ENCODE results near the gene CAT.

Gene CAT

GRCh38 chr11:34426766-34427185 lies 12.0 kb upstream of the CAT start:
- Histone ChIP-seq H4K20me1 (ENCODE audit: control insufficient read depth, insufficient read depth, low read depth, low read length) (no peaks in the 10 kb centered on the region), H3K36me3 (ENCODE audit: control insufficient read depth, low read length) (no peaks in the 10 kb centered on the region), H3K27ac (ENCODE audit: low read depth, low read length) (no peak overlapping the region), H3F3A (ENCODE audit: control insufficient read depth, insufficient read depth) (no peaks in the 10 kb centered on the region), H3K4me3 (ENCODE audit: low read length) (no peak overlapping the region), H3K4me1 (ENCODE audit: control insufficient read depth, low read length) (no peaks in the 10 kb centered on the region), H3K9me3 (ENCODE audit: control insufficient read depth, insufficient read depth, low read length) (no peaks in the 10 kb centered on the region), H3K9me2 (replicated peaks; ENCODE audit: control insufficient read depth, low read length) (no peaks in the 10 kb centered on the region), H3K79me2 (ENCODE audit: control insufficient read depth, low read length) (no peaks in the 10 kb centered on the region), H3K4me2 (ENCODE audit: low read length) (no peak overlapping the region), H3K27me3 (ENCODE audit: control insufficient read depth, low read length) (no peaks in the 10 kb centered on the region)
- TF ChIP-seq EZH2phosphoT487 (IDR thresholded peaks at IDR 0.05; ENCODE audit: borderline replicate concordance, low read length) = no peak
- TF ChIP-seq, protein P1, sequence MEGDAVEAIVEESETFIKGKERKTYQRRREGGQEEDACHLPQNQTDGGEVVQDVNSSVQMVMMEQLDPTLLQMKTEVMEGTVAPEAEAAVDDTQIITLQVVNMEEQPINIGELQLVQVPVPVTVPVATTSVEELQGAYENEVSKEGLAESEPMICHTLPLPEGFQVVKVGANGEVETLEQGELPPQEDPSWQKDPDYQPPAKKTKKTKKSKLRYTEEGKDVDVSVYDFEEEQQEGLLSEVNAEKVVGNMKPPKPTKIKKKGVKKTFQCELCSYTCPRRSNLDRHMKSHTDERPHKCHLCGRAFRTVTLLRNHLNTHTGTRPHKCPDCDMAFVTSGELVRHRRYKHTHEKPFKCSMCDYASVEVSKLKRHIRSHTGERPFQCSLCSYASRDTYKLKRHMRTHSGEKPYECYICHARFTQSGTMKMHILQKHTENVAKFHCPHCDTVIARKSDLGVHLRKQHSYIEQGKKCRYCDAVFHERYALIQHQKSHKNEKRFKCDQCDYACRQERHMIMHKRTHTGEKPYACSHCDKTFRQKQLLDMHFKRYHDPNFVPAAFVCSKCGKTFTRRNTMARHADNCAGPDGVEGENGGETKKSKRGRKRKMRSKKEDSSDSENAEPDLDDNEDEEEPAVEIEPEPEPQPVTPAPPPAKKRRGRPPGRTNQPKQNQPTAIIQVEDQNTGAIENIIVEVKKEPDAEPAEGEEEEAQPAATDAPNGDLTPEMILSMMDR (IDR thresholded peaks at IDR 0.05; ENCODE audit: low read depth, low read length, poor library complexity, severe bottlenecking) = no peak

DNA sequence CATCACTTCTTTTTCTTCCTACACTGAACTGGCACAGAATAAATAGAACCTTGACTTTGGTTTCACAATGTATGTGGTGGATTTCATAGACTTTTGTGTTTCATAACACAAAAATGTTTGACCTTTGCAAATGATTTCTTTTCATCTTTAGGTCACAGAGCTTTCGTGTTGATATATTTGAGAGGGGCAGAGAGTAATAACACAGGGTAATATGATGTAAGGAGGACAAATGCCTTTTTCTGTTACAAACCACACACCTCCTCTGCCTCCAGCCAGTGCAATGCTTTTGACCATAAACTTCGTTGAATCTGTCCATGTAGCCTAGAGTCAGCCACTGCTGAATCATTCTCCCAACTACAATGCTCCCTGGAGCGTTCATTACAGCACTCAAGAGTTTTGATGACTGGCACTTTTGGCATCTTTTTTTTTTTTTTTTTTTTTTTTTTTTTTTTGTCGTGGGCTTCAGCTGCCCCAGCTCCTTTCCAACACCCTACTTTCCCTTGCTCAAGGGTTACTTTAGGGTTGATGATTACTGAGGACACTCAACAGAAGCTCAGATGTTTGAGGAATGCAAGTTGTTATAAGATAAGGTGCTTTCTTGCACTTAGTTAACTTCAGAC lies 11.4 kb upstream of the CAT start:
- Histone ChIP-seq H3K9me3 (ENCODE audit: control insufficient read depth, insufficient read depth, low read length) (no peaks in the 10 kb centered on the region), H3K9me2 (replicated peaks; ENCODE audit: control insufficient read depth, low read length) (no peaks in the 10 kb centered on the region), H3K27me3 (ENCODE audit: control insufficient read depth, low read length) (no peaks in the 10 kb centered on the region), H4K20me1 (ENCODE audit: control insufficient read depth, insufficient read depth, low read depth, low read length) (no peaks in the 10 kb centered on the region), H3K79me2 (ENCODE audit: control insufficient read depth, low read length) (no peaks in the 10 kb centered on the region), H3K27ac (ENCODE audit: low read depth, low read length) (no peak overlapping the region), H3F3A (ENCODE audit: control insufficient read depth, insufficient read depth) (no peaks in the 10 kb centered on the region), H3K4me1 (ENCODE audit: control insufficient read depth, low read length) (no peaks in the 10 kb centered on the region), H3K36me3 (ENCODE audit: control insufficient read depth, low read length) (no peaks in the 10 kb centered on the region), H3K4me3 (ENCODE audit: low read length) (no peak overlapping the region), H3K4me2 (ENCODE audit: low read length) (no peak overlapping the region)
- TF ChIP-seq EZH2phosphoT487 (IDR thresholded peaks at IDR 0.05; ENCODE audit: borderline replicate concordance, low read length) = no peak
- TF ChIP-seq, protein P1 (IDR thresholded peaks at IDR 0.05; ENCODE audit: low read depth, low read length, poor library complexity, severe bottlenecking) = no peak

DNA sequence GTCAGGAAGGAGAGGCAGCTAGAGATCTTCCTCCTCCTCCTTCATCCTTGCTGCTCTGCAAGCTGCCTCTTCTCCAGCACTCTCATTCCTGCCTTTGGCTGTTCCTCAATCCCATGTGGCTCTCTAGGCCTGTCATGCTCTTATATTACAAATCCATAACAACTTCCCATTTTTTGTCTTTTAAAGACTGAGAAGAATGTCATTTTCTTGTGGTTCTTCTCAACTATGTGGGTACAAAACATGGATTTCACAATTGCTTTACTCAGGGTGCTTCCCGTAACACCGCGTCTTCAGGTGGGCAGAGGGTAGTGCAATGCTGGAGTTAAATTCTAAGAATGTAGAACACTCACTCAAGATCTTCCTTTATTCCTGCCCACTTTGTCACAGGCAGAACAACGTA lies 6.8 kb upstream of the CAT start:
- H3K27me3 ChIP-seq (ENCODE audit: control insufficient read depth, low read length) = no peaks in the 10 kb centered on the region
- H3K79me2 ChIP-seq (ENCODE audit: control insufficient read depth, low read length) = no peaks in the 10 kb centered on the region
- no peaks in the 10 kb centered on the region for H3K9me3 ChIP-seq (ENCODE audit: control insufficient read depth, insufficient read depth, low read length)
- TF ChIP-seq EZH2phosphoT487 (IDR thresholded peaks at IDR 0.05; ENCODE audit: borderline replicate concordance, low read length) = no peak
- TF ChIP-seq, protein P1 (IDR thresholded peaks at IDR 0.05; ENCODE audit: low read depth, low read length, poor library complexity, severe bottlenecking) = no peak
- H3K4me2 ChIP-seq (ENCODE audit: low read length) = no peak overlapping the region
- H3F3A ChIP-seq (ENCODE audit: control insufficient read depth, insufficient read depth) = no peaks in the 10 kb centered on the region
- no peaks in the 10 kb centered on the region for H3K9me2 ChIP-seq (replicated peaks; ENCODE audit: control insufficient read depth, low read length)
- H3K4me3 ChIP-seq (ENCODE audit: low read length) = no peak overlapping the region
- H3K36me3 ChIP-seq (ENCODE audit: control insufficient read depth, low read length) = no peaks in the 10 kb centered on the region
- no peaks in the 10 kb centered on the region for H3K4me1 ChIP-seq (ENCODE audit: control insufficient read depth, low read length)
- H4K20me1 ChIP-seq (ENCODE audit: control insufficient read depth, insufficient read depth, low read depth, low read length) = no peaks in the 10 kb centered on the region
- H3K27ac ChIP-seq (ENCODE audit: low read depth, low read length) = no peak overlapping the region
